HG02678 (cell line): ENCODE data around the gene RMND5B.
A peak's percentile ranks its signal among the peaks of the same experiment; 100 is the strongest.
"Not testable (repeated sequence)": the region's sequence is repeated elsewhere in the genome, so short reads cannot be mapped to it uniquely, and the experiment has no call there.

Source experiments
- ATAC-seq: cut with Tn5 transposase; IDR thresholded peaks from one replicate; pipeline ENCODE4 v1.9.1; 2021; ENCODE audit warnings: mild to moderate bottlenecking, moderate library complexity; ENCODE audit not compliant: unreplicated experiment

RMND5B gene

DNA sequence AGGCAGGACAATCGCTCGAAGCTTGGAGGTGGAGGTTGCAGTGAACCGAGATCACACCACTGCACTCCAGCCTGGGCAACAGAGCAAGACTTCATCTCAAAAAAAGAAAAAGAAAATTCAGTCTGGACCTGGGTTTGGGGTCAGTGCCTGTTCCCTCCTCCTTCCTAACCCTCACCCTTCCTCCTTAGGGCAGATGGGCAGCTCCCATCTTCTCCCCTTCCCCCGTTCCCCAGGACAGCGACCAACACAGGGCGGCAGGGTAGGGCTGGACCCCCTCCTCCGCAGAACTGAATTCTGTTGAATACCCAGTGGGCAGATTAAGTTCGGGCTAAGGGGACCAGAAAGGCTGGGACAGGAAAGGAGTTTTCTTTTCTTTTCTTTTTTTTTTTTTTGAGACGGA lies 1.5 kb upstream of the RMND5B start:
- no peak for ATAC-seq

DNA sequence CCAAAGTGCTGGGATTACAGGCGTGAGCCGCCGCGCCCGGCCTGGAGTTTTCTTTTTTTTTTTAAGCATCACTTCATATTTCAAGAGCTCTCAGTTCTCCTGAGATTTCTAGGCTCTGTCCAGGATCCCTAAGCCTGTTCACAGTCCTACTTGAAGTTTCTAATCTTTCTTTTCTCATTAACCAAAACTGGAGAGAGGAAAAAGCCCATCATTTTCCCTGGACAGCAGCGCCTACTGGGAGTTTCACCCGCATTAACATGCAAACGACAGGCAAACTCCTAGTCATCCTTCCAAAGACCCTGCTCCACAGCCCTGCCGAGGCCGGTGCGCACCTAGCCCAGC lies 609 bp upstream of the RMND5B start:
- not testable (repeated sequence) for ATAC-seq

DNA sequence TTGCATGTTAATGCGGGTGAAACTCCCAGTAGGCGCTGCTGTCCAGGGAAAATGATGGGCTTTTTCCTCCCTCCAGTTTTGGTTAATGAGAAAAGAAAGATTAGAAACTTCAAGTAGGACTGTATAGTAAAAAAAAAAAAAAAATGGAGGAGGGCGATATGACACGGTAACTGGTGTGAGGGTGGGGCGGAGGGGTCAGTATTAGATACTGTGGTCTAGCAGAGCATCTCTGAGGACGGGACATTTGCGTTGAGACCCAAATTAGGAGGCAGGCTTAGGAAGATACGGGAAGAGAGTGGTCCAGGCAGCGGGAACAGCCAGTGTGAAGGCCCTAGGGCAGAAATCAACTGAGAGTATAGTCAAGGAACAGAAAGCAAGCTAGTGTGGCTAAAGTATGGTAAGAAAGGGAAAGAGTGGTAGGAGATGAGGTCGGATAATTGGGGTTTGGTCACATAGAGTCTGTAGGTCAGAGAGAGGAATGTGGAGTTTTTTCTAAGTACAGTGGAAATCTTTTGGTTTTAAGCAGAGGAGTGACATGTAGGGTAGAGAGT lies 707 bp downstream of the RMND5B start:
- no peak for ATAC-seq

DNA sequence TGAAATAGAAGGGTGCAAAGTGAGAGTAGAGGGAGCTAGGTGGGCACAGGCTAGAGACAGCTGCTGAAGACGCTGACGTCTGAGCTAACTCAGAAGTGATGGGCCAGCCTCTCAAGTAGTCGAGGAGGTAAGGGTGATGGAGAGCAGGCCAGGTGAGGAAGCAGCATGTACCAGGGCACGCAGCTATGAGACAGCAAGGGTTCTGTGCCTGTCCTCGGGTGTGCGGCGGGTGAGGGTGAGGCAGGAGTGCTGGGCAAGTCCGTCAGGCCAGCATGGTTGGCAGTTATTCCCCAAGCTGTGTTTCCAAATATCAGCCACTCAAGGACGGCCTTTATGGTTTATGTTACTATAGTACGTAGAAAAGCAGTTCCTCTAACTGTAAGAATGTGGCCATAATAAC lies 6.2 kb downstream of the RMND5B start:
- no peak for ATAC-seq

DNA sequence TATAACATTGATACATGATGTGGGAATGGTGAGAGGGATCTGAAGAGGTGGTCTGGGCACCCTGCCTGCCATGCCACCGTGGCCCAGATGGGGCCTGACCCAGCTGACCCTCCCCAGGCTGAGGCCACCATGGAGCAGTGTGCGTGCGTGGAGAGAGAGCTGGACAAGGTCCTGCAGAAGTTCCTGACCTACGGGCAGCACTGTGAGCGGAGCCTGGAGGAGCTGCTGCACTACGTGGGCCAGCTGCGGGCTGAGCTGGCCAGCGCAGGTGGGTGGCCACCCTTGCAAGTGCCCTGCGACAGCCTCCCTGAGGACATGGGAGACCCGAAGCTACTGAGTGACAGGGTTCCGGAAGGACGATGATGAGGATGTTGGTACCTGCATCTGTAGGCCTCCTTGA lies 7.2 kb downstream of the RMND5B start:
- ATAC-seq, result no peak

DNA sequence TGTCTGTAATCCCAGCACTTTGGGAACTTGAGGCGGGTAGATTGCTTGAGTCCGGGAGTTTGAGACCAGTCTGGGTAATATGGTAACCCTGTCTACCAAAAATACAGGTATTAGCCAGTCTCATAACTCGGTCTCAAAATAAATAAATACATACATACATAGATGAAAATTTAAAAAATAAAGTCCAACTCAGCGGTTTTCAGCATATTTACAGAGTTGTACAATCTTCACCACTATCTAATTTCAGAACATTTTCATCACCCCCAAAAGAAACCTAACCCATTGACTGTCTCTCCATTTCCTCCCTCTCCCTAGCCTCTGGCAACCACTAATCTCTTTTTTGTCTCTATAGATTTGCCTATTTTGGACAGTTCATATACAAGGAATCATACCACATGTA lies 10.7 kb downstream of the RMND5B start:
- no peak for ATAC-seq

DNA sequence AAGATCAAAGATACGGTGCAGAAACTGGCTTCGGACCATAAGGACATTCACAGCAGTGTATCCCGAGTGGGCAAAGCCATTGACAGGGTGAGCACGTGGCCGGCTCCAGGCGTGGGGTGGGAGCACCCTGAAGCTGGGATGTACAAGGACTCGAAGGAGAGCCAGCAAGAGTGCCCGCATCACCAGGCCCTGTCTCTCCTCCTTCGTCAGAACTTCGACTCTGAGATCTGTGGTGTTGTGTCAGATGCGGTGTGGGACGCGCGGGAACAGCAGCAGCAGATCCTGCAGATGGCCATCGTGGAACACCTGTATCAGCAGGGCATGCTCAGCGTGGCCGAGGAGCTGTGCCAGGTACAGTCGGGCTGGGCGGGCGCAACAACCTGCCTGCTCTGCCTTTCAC lies 11.8 kb downstream of the RMND5B start:
- ATAC-seq, result no peak

DNA sequence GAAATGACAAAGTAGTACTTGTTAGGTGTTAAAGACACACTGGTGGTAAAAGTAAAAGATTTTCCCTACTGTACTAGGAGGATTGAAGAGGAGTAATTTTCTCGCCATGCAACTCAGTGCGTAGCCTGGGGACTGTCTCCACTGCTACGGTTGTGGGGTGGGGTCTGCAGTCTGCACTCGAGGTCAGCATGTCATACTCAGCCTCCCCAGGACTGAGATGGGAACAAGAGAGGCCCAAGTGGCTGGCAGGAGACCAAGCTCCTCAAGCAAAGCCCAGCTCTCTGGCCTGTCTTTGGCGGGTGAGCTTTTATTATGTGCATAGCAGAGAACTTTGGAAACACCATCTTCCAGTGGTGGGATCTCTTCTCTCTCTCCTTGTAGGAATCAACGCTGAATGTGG lies 12.4 kb downstream of the RMND5B start:
- no peak for ATAC-seq

DNA sequence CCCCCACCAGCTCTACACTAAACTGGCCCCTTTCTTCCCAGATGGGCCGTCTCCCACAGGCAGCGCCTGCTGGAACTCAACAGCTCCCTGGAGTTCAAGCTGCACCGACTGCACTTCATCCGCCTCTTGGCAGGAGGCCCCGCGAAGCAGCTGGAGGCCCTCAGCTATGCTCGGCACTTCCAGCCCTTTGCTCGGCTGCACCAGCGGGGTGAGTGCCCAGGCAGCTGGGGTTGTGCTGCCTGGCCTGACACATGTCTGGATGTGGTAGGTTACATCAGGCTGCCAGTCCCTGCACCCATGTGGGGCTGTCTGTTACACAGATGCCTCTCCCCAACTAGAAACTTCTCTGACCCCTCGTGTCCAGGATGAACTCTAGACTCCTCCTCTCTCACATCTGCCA lies 13.1 kb downstream of the RMND5B start:
- no peak for ATAC-seq

DNA sequence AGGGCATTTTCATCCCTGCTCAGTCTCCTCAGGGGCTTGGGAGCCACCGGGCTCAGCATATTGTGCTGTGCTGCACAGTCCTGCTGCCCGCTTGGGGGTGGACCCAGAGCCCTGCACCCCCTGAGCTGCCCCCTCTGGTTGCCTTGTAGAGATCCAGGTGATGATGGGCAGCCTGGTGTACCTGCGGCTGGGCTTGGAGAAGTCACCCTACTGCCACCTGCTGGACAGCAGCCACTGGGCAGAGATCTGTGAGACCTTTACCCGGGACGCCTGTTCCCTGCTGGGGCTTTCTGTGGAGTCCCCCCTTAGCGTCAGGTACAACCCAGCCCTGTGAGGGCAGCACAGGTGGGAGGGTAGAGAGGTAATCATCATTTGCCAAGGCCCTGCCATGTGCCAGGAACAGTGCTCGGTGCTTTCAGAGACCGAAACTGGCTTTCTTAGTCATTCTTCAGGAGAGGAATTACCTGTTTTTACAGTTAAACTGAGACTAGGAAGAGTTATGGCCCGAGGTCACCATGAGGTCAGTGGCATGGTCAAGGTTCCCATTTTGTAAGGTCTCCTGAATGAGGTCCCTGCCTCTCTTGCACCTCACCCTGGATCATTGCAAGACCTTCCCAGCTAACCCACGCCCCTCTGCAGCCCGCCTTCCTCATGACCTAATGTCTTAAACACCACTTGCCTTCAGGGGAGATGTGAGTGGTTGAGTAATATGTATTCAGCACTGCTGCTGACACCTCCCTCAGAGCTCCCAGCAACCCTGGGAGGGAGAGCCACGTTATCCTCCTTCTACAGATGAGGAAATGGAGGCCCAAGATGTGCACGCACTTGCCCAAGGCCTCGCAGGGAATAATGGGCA lies 15.4 kb downstream of the RMND5B start:
- peak; percentile 69 for ATAC-seq

DNA sequence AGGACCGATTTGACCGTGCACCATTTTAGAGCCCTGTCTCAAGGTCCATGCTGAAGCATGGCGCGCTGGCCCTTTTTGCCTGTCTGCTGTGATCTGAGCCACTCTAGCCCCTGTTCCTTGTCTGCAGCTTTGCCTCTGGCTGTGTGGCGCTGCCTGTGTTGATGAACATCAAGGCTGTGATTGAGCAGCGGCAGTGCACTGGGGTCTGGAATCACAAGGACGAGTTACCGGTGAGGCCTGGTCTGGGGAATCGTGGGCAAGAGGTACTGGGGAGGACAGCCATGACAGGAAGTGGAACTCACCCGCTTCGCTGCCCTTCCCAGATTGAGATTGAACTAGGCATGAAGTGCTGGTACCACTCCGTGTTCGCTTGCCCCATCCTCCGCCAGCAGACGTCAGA lies 16.6 kb downstream of the RMND5B start:
- ATAC-seq, result no peak

DNA sequence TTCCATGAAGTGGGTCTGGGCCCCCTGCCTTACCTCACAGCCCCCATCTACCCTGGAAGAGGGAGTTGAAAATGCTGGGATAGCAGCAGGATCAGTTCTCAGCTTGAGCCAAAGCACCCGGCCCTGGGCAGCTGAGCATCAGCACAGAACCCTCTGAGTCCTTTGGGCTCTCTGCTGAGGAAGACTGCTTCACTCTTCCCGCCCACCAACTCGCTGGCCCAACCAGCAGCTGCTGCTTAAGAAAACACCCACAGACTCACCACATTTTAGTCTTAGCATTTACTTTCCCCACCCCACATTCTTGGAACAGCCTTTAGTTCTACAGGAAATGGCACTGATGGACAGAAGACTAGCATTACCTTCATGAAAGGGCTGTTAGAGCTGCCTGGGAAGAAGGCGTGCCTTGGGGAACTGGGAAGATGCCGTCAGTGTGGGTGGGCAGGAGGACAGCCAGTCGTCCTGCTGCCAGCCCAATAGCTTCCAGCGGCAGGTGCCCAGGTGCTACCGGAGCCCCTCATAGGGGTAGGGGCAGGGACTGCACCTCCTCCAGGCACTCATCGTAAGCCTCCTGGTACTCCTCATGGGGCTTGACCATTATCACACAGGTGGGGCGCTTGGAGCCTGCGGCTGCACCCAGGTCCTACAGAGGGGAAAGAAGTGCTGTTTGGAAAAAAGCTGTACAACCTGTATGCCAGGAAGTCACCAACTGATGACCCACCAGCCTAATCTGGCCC lies 18.6 kb downstream of the RMND5B start:
- ATAC-seq, result no peak

DNA sequence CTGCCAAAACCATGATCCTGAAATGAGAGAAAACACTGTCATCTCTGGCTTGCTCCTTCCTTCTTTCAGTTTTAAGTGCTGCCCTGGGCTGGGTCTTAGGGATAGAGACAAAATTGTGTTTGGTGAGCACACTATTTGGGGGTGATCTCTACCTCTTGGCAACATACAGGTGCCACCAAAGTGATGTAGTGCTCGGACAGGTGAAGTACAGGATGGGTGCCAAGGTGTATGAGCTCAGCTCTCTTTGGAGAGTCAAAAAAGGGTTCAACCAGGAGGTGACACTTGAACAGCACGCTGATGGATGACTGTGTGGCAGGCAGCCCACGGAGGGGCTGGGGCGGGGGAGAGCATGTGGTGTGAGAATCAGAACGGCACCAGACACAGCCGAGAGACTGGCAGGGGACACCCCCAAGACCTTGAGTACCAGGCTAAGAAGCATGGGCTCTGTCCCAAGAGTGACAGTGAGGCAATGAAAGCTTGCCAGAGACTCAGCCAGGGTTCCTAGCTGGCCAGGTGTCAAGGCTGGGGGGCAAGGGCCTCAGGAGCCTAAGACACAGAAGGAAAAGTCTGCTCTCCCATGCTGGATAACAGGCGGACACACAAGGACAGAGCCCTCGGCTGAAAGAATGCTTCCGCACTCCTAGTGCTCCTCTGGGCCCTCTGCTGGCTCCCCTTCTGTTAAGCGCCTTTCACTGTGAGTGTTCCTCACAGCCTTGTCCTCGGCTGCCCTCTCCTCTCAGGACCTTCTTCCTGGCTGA lies 20.3 kb downstream of the RMND5B start:
- no peak for ATAC-seq

DNA sequence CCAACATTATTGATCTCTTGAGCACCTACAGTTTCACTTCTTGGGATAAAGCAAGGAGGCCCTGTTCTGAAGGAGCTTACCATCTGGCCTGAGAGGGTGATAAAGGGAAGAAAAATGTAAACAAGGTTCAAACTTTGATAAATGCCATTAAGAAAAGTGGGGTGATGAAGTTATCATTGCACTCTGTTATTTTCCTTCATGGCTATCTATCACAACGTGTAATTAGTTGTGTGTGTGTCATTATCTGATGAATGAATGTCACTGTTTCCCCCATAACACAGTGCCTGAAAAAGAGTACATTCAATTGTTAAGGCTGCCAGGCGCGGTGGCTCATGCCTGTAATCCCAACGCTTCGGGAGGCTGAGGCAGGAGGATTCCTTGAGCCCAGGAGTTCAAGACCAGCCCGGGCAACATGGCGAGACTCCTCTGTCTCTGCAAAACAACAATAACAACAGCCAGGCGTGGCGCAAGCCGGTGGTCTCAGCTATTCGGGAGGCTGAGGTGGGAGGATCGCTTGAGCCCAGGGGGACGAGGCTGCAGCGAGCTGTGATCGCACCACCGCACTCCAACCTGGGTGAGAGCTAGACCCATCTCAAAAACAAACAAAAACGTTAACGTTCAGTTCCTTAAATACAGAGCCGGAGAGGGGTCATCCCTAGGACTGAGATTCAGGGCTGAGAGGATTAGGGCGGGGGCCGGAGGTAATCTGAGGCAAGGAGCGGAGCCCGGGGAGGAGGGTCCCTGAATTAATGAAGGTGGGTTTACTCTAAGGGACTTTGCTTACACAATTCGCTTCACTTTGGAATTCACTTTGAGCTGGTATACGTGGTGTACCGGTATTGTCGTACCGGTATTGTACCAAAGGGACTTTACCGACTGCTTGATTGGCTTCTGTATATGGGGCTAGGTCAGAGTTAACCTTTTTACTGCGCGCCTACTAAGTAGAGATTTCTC lies 22.0 kb downstream of the RMND5B start:
- no peak for ATAC-seq

DNA sequence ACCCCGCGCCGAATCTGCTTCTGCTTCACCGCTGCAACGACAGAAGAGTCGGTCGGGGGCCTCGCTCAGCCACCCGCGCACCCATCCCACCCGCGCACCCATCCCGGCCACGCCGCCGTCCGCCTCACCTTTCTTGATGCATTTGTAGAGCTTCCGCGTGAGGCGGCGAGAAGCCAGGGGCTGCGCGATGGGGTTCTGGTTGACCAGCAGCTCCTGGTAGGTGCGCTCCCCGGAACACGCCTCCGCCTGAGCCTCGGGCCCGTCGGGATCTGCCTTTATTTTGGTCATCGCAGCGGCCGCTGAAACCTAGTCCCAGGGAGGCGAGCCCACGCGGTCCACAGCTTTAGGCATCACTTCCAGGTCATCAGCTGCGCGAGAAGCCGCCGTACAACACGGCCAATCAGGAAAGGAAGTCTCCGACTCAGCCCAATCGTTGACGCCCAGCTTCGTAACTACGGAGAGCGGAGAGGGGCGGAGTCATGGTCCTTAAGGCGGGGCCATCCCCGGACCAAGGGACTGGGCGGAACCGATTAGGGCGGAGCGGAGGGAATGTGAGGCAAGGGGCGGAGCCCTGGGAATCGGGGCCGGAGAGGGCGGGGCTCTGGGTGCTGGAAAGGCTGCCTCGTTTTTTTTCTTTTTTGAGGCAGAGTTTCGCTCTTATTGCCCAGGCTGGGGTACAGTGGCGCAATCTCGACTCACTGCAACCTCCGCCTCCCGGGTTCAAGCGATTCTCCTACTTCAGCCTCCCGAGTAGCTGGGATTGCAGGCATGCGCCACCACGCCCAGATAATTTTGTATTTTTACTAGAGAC lies 22.9 kb downstream of the RMND5B start, which contains the start of gene NHP2:
NHP2 (minus strand) TSS at position 356 of the 811 bp plus-strand sequence; CDS start at position 288, 68 bp downstream.
- peak; percentile 98 for ATAC-seq

DNA sequence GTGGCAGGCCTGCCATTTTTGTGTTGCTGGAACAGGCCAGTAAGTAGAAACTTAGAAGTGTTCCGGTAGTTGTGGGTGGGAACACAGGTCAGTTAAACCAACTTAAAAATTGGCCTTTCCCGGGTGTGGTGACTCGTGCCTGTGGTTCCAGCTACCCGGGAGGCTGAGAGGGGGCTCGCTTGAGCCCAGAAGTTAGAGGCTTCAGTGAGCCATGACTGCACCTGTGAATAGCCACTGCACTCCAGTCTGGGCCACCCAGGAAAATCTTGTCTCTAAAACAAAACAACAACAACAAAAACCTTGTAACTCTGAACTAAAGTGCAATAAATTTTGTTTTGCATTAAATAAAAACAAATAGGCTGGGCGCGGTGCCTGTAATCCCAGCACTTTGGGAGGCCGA lies 24.3 kb downstream of the RMND5B start:
- no peak for ATAC-seq

DNA sequence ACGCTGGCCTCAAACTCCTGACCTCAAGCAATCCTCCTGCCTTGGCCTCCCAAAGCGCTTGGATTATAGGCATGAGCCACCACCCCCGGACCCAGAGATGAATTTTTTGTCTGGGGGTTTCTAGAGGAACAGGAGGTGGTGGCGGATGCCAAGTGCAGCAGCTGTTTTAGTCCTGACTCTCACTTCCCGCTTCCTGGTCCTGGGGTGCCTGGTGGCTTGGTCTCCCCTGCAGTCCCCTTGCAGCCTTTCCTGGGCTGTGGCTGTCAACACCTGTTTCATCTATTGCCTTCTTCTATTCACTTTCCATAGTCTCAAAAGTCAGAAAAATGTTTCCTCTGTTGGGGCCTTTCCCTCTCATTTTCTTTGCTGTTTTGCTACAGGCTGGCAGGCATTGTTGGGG lies 29.4 kb downstream of the RMND5B start:
- ATAC-seq, result no peak

DNA sequence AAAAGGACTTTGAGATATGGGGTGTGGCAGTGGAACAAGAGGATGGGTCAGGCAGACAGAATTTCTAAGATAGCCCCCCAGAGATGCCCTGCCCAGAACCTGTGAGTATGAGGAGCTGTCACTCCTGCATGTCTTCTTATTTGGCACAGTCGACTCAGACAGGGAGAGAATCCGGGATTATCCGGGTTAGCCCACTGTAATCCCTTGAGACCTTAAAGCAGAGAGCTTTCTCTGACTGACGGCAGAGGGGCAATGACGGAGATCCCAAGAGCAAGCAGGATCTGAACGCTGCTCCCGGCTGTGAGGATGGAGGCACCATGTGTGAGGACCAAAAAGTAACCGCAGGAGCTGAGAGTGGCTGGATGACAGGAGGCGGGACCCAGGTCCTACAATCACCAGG lies 31.7 kb downstream of the RMND5B start:
- no peak for ATAC-seq
